Gastrocnemius medialis (tissue), 4 donors: Measurements from ENCODE around the gene EEIG1. TPM values are rescaled to one million over a fixed set of nuclear protein-coding genes. Genes with fewer than 3 reads are reported as not detected.

ENCODE experiments used
- ATAC-seq, 2 donors: fragments of 150-250 bp; one replicate each; pipeline ENCODE4 v1.9.1; 2016
- DNase-seq, 2 donors: peaks; one replicate each; pipeline ENCODE4 v3.0.0-alpha.2; 2019
- H3K27ac ChIP-seq, 4 donors: fragments of 200-600 bp; sonication (generic); 1 replicate in 1 of 4; 2 replicates in 3 of 4; pipeline ENCODE4 v1.5.1; 2016 to 2018; ENCODE audit warnings: mild to moderate bottlenecking in 2 of 4, moderate library complexity in 1 of 4
- H3K27me3 ChIP-seq, 3 donors: fragments of 200-600 bp; sonication (generic) in 2 of 3; 1 replicate in 1 of 3; 2 replicates in 2 of 3; pipeline versions ENCODE4 v1.5.1 to v1.6.0; 2016 to 2019; ENCODE audit warnings: mild to moderate bottlenecking in 1 of 3, moderate library complexity in 1 of 3
- H3K36me3 ChIP-seq, 2 donors: fragments of 200-600 bp; sonication (generic) in 1 of 2; one replicate each; pipeline ENCODE4 v1.5.1; 2017 to 2018
- H3K4me1 ChIP-seq, 2 donors: fragments of 200-600 bp; sonication (generic) in 1 of 2; one replicate each; pipeline ENCODE4 v1.5.1; 2016 to 2017; ENCODE audit warnings: mild to moderate bottlenecking in 2 of 2
- H3K4me3 ChIP-seq, 4 donors: fragments of 200-600 bp; sonication (generic) in 3 of 4; 1 replicate in 1 of 4; 2 replicates in 3 of 4; pipeline ENCODE4 v1.5.1; 2016 to 2019; ENCODE audit warnings: mild to moderate bottlenecking in 2 of 4
- H3K9me3 ChIP-seq, 3 donors: fragments of 200-600 bp; sonication (generic) in 2 of 3; 1 replicate in 1 of 3; 2 replicates in 2 of 3; pipeline ENCODE4 v1.5.1; 2016 to 2019
- POLR2A ChIP-seq, 2 donors: fragments of 450-650 bp; IDR thresholded peaks; one replicate each; pipeline ENCODE4 v1.6.1; 2017; ENCODE audit warnings: antibody characterized with exemption in 2 of 2, mild to moderate bottlenecking in 2 of 2, moderate library complexity in 2 of 2
- in situ Hi-C, 4 donors: fragments of 200-750 bp; cut with MboI; loops; one replicate each; pipeline versions ENCODE4 v1.15.0 to v1.8.0; 2017; ENCODE audit warnings: low sequenced_read_pairs in 4 of 4
- intact Hi-C: fragments of 100-400 bp; cut with DNase I; formaldehyde crosslinking; loops from one replicate; pipeline ENCODE4 v1.15.1; 2023; ENCODE audit warnings: low total_unique reads
- total RNA-seq, 4 donors: library from RNA; depleted of rRNA; stranded (reverse); fragments of >200 nt; gene quantifications; one replicate each; pipeline versions ENCODE4 v1.1.0 to v1.2.3, GENCODE V29; 2016
- TF ChIP-seq, protein P1 (sequence below), 5 experiments: fragments of 450-650 bp in 3 of 5; fragments of 200-600 bp in 2 of 5; sonication (generic) in 2 of 5; IDR thresholded peaks in 4 of 5; conservative IDR thresholded peaks in 1 of 5; 1 replicate in 4 of 5; 2 replicates in 1 of 5; pipeline ENCODE4 v1.5.1; 2016 to 2019; ENCODE audit warnings: antibody characterized with exemption in 5 of 5, mild to moderate bottlenecking in 3 of 5, moderate library complexity in 3 of 5

The EEIG1 gene
- total RNA-seq, 4 donors from 2014 or later = 1.8 to 4.5 (median 2.8) TPM

DNA sequence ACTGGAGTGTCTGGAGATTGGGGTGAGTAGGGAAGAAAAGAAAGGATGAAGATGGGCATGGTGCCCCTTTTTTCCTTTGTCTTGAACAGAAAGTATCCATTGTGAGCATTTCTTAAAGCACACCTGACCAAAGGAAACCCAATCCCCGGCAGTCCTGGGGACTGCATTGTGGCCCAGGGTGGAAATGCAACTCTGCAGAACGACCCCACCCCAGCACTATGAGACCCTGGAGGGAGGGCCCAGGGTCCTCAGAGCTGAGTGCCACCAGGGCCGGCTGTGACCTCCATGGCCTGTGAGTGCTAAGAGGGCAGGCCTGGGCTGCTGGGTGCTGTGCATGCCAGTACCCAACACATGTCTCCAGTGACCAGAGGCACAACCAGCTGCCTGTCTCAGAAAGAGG is 18.5 kb downstream of the EEIG1 start:
- no peak for DNase-seq
- no peak for ATAC-seq
- in situ Hi-C loops (loop anchor here in 2 of 4 donors (25.0 kb wide), 1 partner anchor 150 kb away; no protein-coding TSS in a partner anchor), intact Hi-C loops (no loop called here)
- no peak for TF ChIP-seq POLR2A (IDR thresholded peaks at IDR 0.05)
- TF ChIP-seq, protein P1, sequence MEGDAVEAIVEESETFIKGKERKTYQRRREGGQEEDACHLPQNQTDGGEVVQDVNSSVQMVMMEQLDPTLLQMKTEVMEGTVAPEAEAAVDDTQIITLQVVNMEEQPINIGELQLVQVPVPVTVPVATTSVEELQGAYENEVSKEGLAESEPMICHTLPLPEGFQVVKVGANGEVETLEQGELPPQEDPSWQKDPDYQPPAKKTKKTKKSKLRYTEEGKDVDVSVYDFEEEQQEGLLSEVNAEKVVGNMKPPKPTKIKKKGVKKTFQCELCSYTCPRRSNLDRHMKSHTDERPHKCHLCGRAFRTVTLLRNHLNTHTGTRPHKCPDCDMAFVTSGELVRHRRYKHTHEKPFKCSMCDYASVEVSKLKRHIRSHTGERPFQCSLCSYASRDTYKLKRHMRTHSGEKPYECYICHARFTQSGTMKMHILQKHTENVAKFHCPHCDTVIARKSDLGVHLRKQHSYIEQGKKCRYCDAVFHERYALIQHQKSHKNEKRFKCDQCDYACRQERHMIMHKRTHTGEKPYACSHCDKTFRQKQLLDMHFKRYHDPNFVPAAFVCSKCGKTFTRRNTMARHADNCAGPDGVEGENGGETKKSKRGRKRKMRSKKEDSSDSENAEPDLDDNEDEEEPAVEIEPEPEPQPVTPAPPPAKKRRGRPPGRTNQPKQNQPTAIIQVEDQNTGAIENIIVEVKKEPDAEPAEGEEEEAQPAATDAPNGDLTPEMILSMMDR (IDR thresholded peaks at IDR 0.05 in 4 of 5, conservative IDR thresholded peaks at IDR 0.05 in 1 of 5) = no peak
- H3K9me3 ChIP-seq = no peaks in the 10 kb centered on the region
- no peak overlapping the region for H3K4me3 ChIP-seq
- no peak overlapping the region for H3K27ac ChIP-seq
- peaks cover 30 to 32% of the 10 kb centered on the region in 2 donors for H3K4me1 ChIP-seq
- H3K27me3 ChIP-seq = no peaks in the 10 kb centered on the region
- no peaks in the 10 kb centered on the region for H3K36me3 ChIP-seq

DNA sequence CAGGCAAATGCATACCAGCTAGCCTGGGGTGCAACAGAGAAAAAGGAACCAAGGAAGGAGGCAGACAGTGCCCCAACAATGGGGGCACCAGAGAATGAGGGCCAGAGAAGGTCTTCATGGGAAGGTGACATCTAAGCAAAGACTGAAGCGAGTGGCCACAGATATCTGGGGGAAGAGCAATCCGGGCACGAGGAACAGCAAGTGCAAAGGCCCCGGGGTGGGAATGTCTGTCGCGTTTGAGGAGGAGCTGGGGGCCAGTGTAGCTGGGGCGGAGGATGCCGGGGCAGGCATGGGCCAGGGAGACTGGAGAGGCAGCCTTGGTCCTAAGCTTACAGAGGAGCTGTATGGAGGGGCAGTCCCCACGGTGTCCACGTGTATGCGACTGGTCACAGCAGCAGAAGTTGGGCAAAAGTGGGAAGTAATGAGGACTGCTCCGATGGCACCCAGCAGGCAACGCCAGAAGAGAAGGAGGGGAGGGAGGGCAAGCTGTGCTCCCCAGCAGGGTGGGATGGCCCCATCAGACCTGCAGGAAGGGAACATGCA is 19.1 kb downstream of the EEIG1 start:
- DNase-seq = no peak
- in situ Hi-C loops = loop anchor here in 2 of 4 donors (25.0 kb wide), 1 partner anchor 151 kb away; no protein-coding TSS in a partner anchor
- Histone ChIP-seq H3K36me3 (no peaks in the 10 kb centered on the region), H3K9me3 (no peaks in the 10 kb centered on the region), H3K27ac (no peak overlapping the region), H3K4me3 (no peak overlapping the region), H3K4me1 (peaks cover 25 to 30% of the 10 kb centered on the region in 2 donors), H3K27me3 (no peaks in the 10 kb centered on the region)
- intact Hi-C loops = no loop called here
- no peak for TF ChIP-seq POLR2A (IDR thresholded peaks at IDR 0.05)
- no peak for ATAC-seq

DNA sequence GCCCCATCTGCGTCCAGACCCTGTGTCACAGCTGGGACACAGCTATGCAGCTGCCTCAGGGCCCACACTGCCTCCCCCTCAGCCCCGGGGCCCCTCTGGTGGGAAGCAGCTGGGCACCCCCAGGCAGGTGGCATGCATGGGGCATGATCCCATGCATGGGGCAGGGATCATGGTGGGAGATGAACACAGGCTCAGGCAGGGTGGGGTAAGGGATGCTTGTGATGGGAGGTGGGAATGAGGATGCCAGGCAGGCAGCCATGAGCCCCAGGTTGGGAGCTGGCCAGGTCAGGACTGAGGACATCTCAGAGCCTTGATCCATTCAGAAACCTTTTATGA is 19.7 kb downstream of the EEIG1 start:
- no peaks in the 10 kb centered on the region for H3K9me3 ChIP-seq
- in situ Hi-C loops (loop anchor here in 2 of 4 donors (25.0 kb wide), 1 partner anchor 151 kb away; no protein-coding TSS in a partner anchor), intact Hi-C loops (no loop called here)
- H3K27me3 ChIP-seq = no peaks in the 10 kb centered on the region
- H3K4me1 ChIP-seq = peaks cover 19 to 28% of the 10 kb centered on the region in 2 donors
- no peaks in the 10 kb centered on the region for H3K36me3 ChIP-seq
- no peak for ATAC-seq
- no peak overlapping the region for H3K4me3 ChIP-seq
- no peak overlapping the region for H3K27ac ChIP-seq
- no peak for DNase-seq
- no peak for TF ChIP-seq POLR2A (IDR thresholded peaks at IDR 0.05)
- TF ChIP-seq, protein P1 (IDR thresholded peaks at IDR 0.05 in 4 of 5, conservative IDR thresholded peaks at IDR 0.05 in 1 of 5) = no peak

DNA sequence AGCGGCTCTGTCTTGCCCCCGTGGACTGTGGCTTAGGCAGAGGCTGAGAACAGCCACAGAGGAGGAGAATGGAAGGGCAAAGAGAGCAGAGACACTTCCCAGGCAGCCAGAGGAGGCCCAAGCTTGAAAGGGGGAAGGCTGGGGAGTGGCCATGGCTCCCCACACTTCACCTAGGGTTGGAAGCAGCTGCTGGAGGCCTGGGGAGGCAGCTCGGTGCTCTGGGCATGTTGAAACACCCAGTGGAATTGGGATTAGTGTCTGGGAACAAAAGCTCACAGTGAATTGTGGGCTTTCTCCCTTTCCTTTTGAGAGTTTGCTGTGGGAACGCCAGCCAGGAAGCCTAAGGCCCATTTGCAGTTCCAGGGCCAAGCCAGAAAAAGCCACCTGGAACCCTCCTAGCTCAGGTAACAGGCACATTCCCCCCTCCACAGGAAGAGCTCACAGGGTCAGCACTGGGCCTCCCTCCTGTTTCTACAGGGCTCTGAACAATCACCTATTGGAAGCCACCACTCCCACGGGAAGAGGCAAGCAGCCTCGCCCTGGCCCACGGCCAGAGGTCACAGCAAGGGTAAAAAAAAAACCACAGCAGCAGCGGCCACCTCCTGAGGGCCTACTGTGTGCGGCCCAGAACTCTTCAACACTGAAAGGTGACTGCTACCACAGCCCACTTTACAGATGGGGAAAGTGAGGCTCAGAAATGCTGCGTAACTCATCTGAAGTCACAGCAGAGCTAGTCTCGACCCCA is 20.2 kb downstream of the EEIG1 start:
- Histone ChIP-seq H3K27me3 (no peaks in the 10 kb centered on the region), H3K27ac (peak overlapping the region; percentile 3 to 32 (median 18)), H3K9me3 (no peaks in the 10 kb centered on the region), H3K4me1 (peaks cover 18 to 28% of the 10 kb centered on the region in 2 donors), H3K4me3 (no peak overlapping the region), H3K36me3 (no peaks in the 10 kb centered on the region)
- no peak for TF ChIP-seq POLR2A (IDR thresholded peaks at IDR 0.05)
- in situ Hi-C loops (loop anchor here in 2 of 4 donors (25.0 kb wide), 1 partner anchor 152 kb away; no protein-coding TSS in a partner anchor), intact Hi-C loops (no loop called here)
- DNase-seq (no peak), ATAC-seq (no peak)

DNA sequence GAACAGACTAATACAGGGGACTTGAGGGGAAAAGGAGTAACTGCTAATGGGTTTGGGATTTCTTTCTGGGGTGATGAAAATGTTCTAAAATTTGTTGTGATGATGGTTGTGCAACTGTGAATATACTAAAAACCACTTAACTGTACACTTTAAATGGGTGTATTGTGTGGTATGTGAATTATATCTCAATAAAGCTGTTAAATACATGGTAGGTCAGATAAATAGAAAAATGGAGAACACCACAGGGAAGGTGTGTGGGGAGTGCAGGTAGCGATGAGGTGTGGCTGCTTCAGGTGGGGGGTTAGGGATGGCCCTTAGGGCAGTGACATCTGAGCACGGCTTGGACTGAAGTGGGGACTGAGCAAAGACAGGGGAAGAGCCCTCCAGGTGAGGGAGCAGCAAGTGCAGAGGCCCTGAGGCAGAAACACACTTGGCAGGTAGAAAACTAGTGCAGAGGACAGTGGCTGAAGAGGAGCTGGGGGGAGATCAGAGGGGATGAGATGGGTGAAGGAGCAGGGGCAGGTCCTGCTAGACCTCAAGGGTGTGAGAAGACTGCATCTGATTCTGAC is 20.9 kb downstream of the EEIG1 start:
- intact Hi-C loops (loop anchor here (5.0 kb wide), 1 partner anchor 142 kb away; no protein-coding TSS in a partner anchor), in situ Hi-C loops (loop anchor here (10.0 to 25.0 kb wide), 4 partner anchors 75 to 155 kb away; no protein-coding TSS in a partner anchor)
- Histone ChIP-seq H3K27me3 (no peaks in the 10 kb centered on the region), H3K27ac (peak overlapping the region; percentile 3 to 32 (median 18)), H3K4me3 (no peak overlapping the region), H3K9me3 (no peaks in the 10 kb centered on the region), H3K36me3 (no peaks in the 10 kb centered on the region), H3K4me1 (peaks cover 15 to 27% of the 10 kb centered on the region in 2 donors)
- DNase-seq = no peak
- ATAC-seq = no peak
- TF ChIP-seq, protein P1 (IDR thresholded peaks at IDR 0.05 in 4 of 5, conservative IDR thresholded peaks at IDR 0.05 in 1 of 5) = no peak
- no peak for TF ChIP-seq POLR2A (IDR thresholded peaks at IDR 0.05)
